K562 (cell line): Measurements from ENCODE around the gene IL15RA. TPM values are rescaled to one million over a fixed set of nuclear protein-coding genes. Genes with fewer than 3 reads are reported as not detected.
"Not testable (repeated sequence)": the region's sequence is repeated elsewhere in the genome, so short reads cannot be mapped to it uniquely, and the experiment has no call there.

Source experiments
- BACH1 ChIP-seq: fragments of 200-800 bp; sonication (Bioruptor generic); IDR thresholded peaks from 2 replicates; pipeline ENCODE4 v1.6.1; 2016; ENCODE audit warnings: missing genetic modification characterization, missing compliant biosample characterization
- DDX20 ChIP-seq: fragments of 450-650 bp; IDR thresholded peaks from 2 replicates; pipeline ENCODE4 v1.6.1; 2016; ENCODE audit warnings: missing genetic modification characterization, low read depth, mild to moderate bottlenecking, missing compliant biosample characterization, moderate library complexity
- ESRRA ChIP-seq: fragments of 450-650 bp; IDR thresholded peaks from 2 replicates; pipeline ENCODE4 v1.6.1; 2014; ENCODE audit warnings: low read depth, mild to moderate bottlenecking, moderate library complexity, borderline replicate concordance
- ETV1 ChIP-seq: fragments of 450-650 bp; conservative IDR thresholded peaks from 2 replicates; pipeline ENCODE4 v1.6.1; 2016; ENCODE audit warnings: missing genetic modification characterization, control low read depth, low read depth, missing compliant biosample characterization
- ILK ChIP-seq: fragments of 450-650 bp; IDR thresholded peaks from 2 replicates; pipeline ENCODE4 v1.6.1; 2016; ENCODE audit warnings: missing genetic modification characterization, low read depth, mild to moderate bottlenecking, missing compliant biosample characterization, moderate library complexity, borderline replicate concordance
- NR2C1 ChIP-seq, 2 experiments: fragments of 450-650 bp; IDR thresholded peaks; 2 replicates each; pipeline ENCODE4 v1.6.1; 2017; ENCODE audit warnings: mild to moderate bottlenecking in 2 of 2, antibody characterized with exemption in 1 of 2, inconsistent platforms in 1 of 2, missing compliant biosample characterization in 1 of 2, missing genetic modification characterization in 1 of 2
- PTTG1 ChIP-seq: fragments of 450-650 bp; IDR thresholded peaks from 2 replicates; pipeline ENCODE4 v1.6.1; 2016; ENCODE audit warnings: low read depth, mild to moderate bottlenecking, missing genetic modification characterization, missing compliant biosample characterization
- SRF ChIP-seq, 2 experiments: fragments of 250-450, 450-650 bp in 1 of 2; sonication (Bioruptor Pico) in 1 of 2; sonication (generic) in 1 of 2; formaldehyde crosslinking; IDR thresholded peaks; 2 replicates each; pipeline versions ENCODE4 v1.5.0 to v1.5.1; 2020 to 2022; ENCODE audit warnings: mild to moderate bottlenecking in 1 of 2, missing genetic modification reagents in 1 of 2
- TEAD2 ChIP-seq: fragments of 450-650 bp; IDR thresholded peaks from 2 replicates; pipeline ENCODE4 v1.6.1; 2016; ENCODE audit warnings: missing genetic modification characterization, control low read depth, missing compliant biosample characterization
- ZNF175 ChIP-seq: fragments of 200-800 bp; sonication (Bioruptor generic); IDR thresholded peaks from 2 replicates; pipeline ENCODE4 v1.6.1; 2016; ENCODE audit warnings: low read depth, mild to moderate bottlenecking, missing genetic modification characterization, missing compliant biosample characterization
- ZNF644 ChIP-seq: fragments of 200-800 bp; sonication (Bioruptor generic); IDR thresholded peaks from 2 replicates; pipeline ENCODE4 v1.6.1; 2016; ENCODE audit warnings: low read depth, missing genetic modification characterization, missing compliant biosample characterization
- ZNF766 ChIP-seq: fragments of 200-800 bp; sonication (Bioruptor generic); conservative IDR thresholded peaks from 2 replicates; pipeline ENCODE4 v1.6.1; 2016; ENCODE audit warnings: missing genetic modification characterization, missing compliant biosample characterization
- polyA plus RNA-seq, 8 experiments: library from polyadenylated mRNA; depleted of rRNA in 4 of 8; stranded (reverse) in 5 of 8; unstranded in 3 of 8; fragments of >200 nt; fragmentation: Nextera tagmentation in 2 of 8; fragmentation: Illumina TruSeq in 1 of 8; extraction: Ambion mirVana in 2 of 8; extraction: Trizol in 1 of 8; gene quantifications; 2 replicates each; pipeline versions ENCODE4 v1.2.1 to v1.2.3, GENCODE V29; 2011 to 2014; ENCODE audit warnings: inconsistent platforms in 1 of 8, missing spikeins in 1 of 8
- total RNA-seq, 7 experiments: library from RNA; depleted of rRNA in 6 of 7; stranded (reverse); fragments of >200 nt in 6 of 7; fragmentation: Illumina TruSeq in 2 of 7; extraction: Trizol in 2 of 7; gene quantifications; 2 replicates each; pipeline versions ENCODE4 v1.2.1 to v1.2.3, GENCODE V29; 2011 to 2021; ENCODE audit warnings: low replicate concordance in 1 of 7
- TF ChIP-seq, protein P1 (sequence below), 2 experiments: fragments of 200-800 bp in 1 of 2; sonication (Bioruptor generic) in 1 of 2; sonication (generic) in 1 of 2; formaldehyde crosslinking in 1 of 2; IDR thresholded peaks in 1 of 2; conservative IDR thresholded peaks in 1 of 2; 2 replicates each; pipeline versions ENCODE4 v1.5.0 to v1.6.1; 2016 to 2020; ENCODE audit warnings: missing compliant biosample characterization in 1 of 2, missing genetic modification characterization in 1 of 2, missing genetic modification reagents in 1 of 2
- TF ChIP-seq, protein P2 (sequence below), 2 experiments: fragments of 250-450 bp in 1 of 2; fragments of 450-650 bp in 1 of 2; sonication (Bioruptor Pico) in 1 of 2; IDR thresholded peaks; 2 replicates each; pipeline versions ENCODE4 v1.6.1 to v1.8.0; 2016 to 2021; ENCODE audit warnings: mild to moderate bottlenecking in 2 of 2, moderate library complexity in 2 of 2, missing compliant biosample characterization in 1 of 2, missing genetic modification characterization in 1 of 2
- TF ChIP-seq, protein P3 (sequence below): fragments of 200-800 bp; sonication (Bioruptor generic); IDR thresholded peaks from 2 replicates; pipeline ENCODE4 v1.6.1; 2017; ENCODE audit warnings: missing genetic modification characterization, missing compliant biosample characterization
- TF ChIP-seq, protein P4 (sequence below): fragments of 450-650 bp; conservative IDR thresholded peaks from 2 replicates; pipeline ENCODE4 v1.6.1; 2016; ENCODE audit warnings: missing genetic modification characterization, low read depth, mild to moderate bottlenecking, missing compliant biosample characterization, moderate library complexity

Gene IL15RA
- total and polyA plus RNA-seq, 9 of the 15 experiments (the other 6 are each of a cell fraction or from before 2014, with no cell fraction given), result 1.2 to 11.7 (median 8.0) TPM

DNA sequence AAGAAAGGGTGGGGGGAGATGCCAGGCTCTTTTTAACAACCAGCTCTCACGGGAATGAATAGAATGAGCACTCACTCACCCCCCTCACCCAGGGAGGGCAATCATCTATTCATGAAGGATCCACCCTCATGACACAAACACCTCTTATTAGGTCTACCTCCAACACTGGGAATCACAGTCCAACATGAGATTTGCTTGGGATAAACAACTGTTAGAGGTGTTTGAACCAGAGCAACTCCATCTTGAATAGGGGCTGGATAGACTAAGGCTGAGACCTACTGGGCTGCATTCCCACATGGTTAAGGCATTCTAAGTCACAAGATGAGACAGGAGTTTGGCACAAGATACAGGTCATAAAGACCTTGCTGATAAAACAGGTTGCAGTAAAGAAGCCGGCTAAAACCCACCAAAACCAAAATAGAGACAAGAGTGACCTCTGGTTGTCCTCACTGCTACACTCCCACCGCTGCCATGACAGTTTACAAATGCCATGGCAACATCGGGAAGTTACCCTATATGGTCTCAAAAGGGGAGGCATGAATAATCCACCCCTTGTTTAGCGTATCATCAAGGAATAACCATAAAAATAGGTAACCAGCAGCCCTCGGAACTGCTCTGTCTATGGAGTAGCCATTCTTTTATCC lies 27.9 kb upstream of the IL15RA start (continued):
- TF ChIP-seq TEAD2 (0 out of 2 replicates have a peak, but pooled peaks have one; percentile 57), DDX20 (tag) (peak; percentile 67; the same call in 1 of the 2 replicates), ZNF644 (tag) (0 out of 2 replicates have a peak, but pooled peaks have one; percentile 42), ESRRA (peak; percentile 71), ZNF766 (CRISPR knock-in tag) (0 out of 2 replicates have a peak, but pooled peaks have one; percentile 40), PTTG1 (tag) (peak; percentile 85), NR2C1 (tag; IDR thresholded peaks at IDR 0.05) (peak; percentile 67; the same call in 1 of the 2 replicates), SRF (CRISPR knock-in tag; IDR thresholded peaks at IDR 0.05) (peak in 1 of 2 experiments; percentile 68; a peak in 1 of 4 replicates), ZNF175 (CRISPR knock-in tag) (0 out of 2 replicates have a peak, but pooled peaks have one; percentile 32), ETV1 (tag) (0 out of 2 replicates have a peak, but pooled peaks have one; percentile 38), BACH1 (tag) (0 out of 2 replicates have a peak, but pooled peaks have one; percentile 55), ILK (tag) (0 out of 2 replicates have a peak, but pooled peaks have one; percentile 47)
- TF ChIP-seq, protein P1, sequence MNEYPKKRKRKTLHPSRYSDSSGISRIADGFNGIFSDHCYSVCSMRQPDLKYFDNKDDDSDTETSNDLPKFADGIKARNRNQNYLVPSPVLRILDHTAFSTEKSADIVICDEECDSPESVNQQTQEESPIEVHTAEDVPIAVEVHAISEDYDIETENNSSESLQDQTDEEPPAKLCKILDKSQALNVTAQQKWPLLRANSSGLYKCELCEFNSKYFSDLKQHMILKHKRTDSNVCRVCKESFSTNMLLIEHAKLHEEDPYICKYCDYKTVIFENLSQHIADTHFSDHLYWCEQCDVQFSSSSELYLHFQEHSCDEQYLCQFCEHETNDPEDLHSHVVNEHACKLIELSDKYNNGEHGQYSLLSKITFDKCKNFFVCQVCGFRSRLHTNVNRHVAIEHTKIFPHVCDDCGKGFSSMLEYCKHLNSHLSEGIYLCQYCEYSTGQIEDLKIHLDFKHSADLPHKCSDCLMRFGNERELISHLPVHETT (CRISPR knock-in tag; conservative IDR thresholded peaks at IDR 0.05 in 1 of 2, IDR thresholded peaks at IDR 0.05 in 1 of 2), result peak in 1 of 2 experiments; percentile 75; a peak in 2 of 4 replicates
- TF ChIP-seq NR2C1 (IDR thresholded peaks at IDR 0.05), result not testable (repeated sequence)
- TF ChIP-seq, protein P2, sequence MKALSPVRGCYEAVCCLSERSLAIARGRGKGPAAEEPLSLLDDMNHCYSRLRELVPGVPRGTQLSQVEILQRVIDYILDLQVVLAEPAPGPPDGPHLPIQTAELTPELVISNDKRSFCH (CRISPR knock-in tag; IDR thresholded peaks at IDR 0.05), result not testable (repeated sequence)
- TF ChIP-seq, protein P2 (tag; IDR thresholded peaks at IDR 0.05), result 0 out of 2 replicates have a peak, but pooled peaks have one; percentile 45
- TF ChIP-seq, protein P3, sequence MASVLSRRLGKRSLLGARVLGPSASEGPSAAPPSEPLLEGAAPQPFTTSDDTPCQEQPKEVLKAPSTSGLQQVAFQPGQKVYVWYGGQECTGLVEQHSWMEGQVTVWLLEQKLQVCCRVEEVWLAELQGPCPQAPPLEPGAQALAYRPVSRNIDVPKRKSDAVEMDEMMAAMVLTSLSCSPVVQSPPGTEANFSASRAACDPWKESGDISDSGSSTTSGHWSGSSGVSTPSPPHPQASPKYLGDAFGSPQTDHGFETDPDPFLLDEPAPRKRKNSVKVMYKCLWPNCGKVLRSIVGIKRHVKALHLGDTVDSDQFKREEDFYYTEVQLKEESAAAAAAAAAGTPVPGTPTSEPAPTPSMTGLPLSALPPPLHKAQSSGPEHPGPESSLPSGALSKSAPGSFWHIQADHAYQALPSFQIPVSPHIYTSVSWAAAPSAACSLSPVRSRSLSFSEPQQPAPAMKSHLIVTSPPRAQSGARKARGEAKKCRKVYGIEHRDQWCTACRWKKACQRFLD (CRISPR knock-in tag), result peak; percentile 73; the same call in 1 of the 2 replicates
- TF ChIP-seq, protein P4, sequence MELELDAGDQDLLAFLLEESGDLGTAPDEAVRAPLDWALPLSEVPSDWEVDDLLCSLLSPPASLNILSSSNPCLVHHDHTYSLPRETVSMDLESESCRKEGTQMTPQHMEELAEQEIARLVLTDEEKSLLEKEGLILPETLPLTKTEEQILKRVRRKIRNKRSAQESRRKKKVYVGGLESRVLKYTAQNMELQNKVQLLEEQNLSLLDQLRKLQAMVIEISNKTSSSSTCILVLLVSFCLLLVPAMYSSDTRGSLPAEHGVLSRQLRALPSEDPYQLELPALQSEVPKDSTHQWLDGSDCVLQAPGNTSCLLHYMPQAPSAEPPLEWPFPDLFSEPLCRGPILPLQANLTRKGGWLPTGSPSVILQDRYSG (tag), result peak; percentile 90
